Nephron progenitor cell (in vitro differentiated cells): ENCODE measurements around the gene AGR3.

Experiments
- DNase-seq: peaks from one replicate; pipeline ENCODE4 v3.0.0; 2021
- H3K27ac Mint-ChIP-seq: 2 replicates; pipeline ENCODE4 v1.8.0; 2021; ENCODE audit warnings: mild to moderate bottlenecking, moderate library complexity, mixed read lengths
- H3K27me3 Mint-ChIP-seq: 2 replicates; pipeline ENCODE4 v1.8.0; 2021; ENCODE audit warnings: mild to moderate bottlenecking, low read depth, mixed read lengths; ENCODE audit not compliant: poor library complexity
- H3K36me3 Mint-ChIP-seq: 2 replicates; pipeline ENCODE4 v1.8.0; 2021; ENCODE audit warnings: low read depth, mixed read lengths
- H3K4me1 Mint-ChIP-seq: 2 replicates; pipeline ENCODE4 v1.8.0; 2021; ENCODE audit warnings: mixed read lengths
- H3K4me3 Mint-ChIP-seq: 2 replicates; pipeline ENCODE4 v1.8.0; 2021; ENCODE audit warnings: mild to moderate bottlenecking, moderate library complexity, mixed read lengths
- H3K9me3 Mint-ChIP-seq: 2 replicates; pipeline ENCODE4 v1.8.0; 2021; ENCODE audit warnings: mild to moderate bottlenecking, moderate library complexity, mixed read lengths
- CTCF ChIP-seq: fragments of 200-600 bp; sonication (generic); IDR thresholded peaks from 2 replicates; pipeline ENCODE4 v1.5.0; 2021; ENCODE audit warnings: antibody characterized with exemption

The AGR3 gene

DNA sequence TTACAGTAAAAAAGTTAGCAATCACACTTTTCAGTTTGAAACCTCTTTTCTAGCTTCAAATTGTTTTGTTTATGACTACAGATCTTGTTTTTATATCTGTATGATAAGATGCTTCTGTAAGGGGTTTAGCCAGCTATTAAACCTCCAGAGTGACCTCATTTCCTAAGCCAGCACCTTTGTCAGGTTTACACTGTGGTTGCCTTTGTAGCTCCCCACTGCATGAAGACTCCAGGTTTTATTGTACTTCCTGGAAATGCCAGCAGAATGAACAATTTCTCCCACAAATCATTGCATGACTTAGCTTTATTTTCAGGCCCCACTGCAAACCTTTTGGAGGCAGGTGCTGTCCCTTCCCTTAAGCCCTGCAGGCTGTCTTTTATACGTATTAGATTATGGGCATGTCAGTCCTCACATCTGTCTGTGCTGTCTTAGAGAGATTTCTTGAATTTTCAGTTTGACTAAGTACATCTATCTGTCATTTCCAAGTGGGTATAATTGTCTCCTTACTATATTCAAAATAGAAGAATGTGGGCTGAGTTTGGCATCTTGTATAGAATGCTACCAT lies 8.2 kb upstream of the AGR3 start:
- Mint-ChIP-seq H3K9me3 (no peaks in the 10 kb centered on the region), H3K4me3 (no peak overlapping the region), H3K27ac (no peak overlapping the region), H3K36me3 (no peaks in the 10 kb centered on the region), H3K27me3 (peaks cover 6% of the 10 kb centered on the region), H3K4me1 (no peaks in the 10 kb centered on the region)
- no peak for DNase-seq
- no peak for TF ChIP-seq CTCF

GRCh38 chr7:16889305-16889704 lies 7.5 kb upstream of the AGR3 start:
- DNase-seq, result no peak
- H3K9me3 Mint-ChIP-seq, result no peaks in the 10 kb centered on the region
- H3K4me3 Mint-ChIP-seq, result no peak overlapping the region
- H3K27me3 Mint-ChIP-seq, result peaks cover 6% of the 10 kb centered on the region
- no peak for TF ChIP-seq CTCF
- H3K27ac Mint-ChIP-seq, result no peak overlapping the region
- no peaks in the 10 kb centered on the region for H3K36me3 Mint-ChIP-seq
- H3K4me1 Mint-ChIP-seq, result no peaks in the 10 kb centered on the region

DNA sequence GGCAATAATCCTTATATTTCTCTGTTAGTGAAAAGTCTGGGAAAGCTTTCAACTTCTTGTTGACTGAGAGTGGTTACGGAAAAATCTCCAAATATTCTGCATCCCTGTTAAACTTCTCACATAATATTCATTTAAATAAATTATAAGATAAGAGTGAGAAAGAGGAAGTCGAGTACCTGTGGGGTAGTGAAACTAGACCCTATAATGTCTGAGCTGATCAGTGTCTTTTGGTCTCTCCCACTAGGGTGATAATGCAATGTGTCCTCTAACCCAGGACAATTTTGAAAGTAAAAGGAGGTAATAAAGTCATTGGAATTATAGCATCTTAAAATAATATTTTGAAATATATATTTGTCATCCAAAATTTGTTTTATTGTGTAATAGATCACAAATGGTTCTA lies 2.1 kb upstream of the AGR3 start:
- Mint-ChIP-seq H3K4me3 (no peak overlapping the region), H3K36me3 (no peaks in the 10 kb centered on the region), H3K4me1 (no peaks in the 10 kb centered on the region), H3K9me3 (no peaks in the 10 kb centered on the region), H3K27me3 (peaks cover 11% of the 10 kb centered on the region), H3K27ac (no peak overlapping the region)
- no peak for TF ChIP-seq CTCF
- DNase-seq, result no peak

- H3K27ac Mint-ChIP-seq, result no peak overlapping the region
- H3K36me3 Mint-ChIP-seq, result no peaks in the 10 kb centered on the region
- no peaks in the 10 kb centered on the region for H3K4me1 Mint-ChIP-seq
- no peaks in the 10 kb centered on the region for H3K9me3 Mint-ChIP-seq
- peaks cover 7% of the 10 kb centered on the region for H3K27me3 Mint-ChIP-seq
- H3K4me3 Mint-ChIP-seq, result no peak overlapping the region
- no peak for TF ChIP-seq CTCF
- no peak for DNase-seq
Observed at GRCh38 chr7:16880554-16880953, 1.2 kb downstream of the AGR3 start.

GRCh38 chr7:16879181-16879580 lies 2.6 kb downstream of the AGR3 start:
- H3K36me3 Mint-ChIP-seq, result no peaks in the 10 kb centered on the region
- H3K27me3 Mint-ChIP-seq, result peaks cover 8% of the 10 kb centered on the region
- H3K4me3 Mint-ChIP-seq, result no peak overlapping the region
- no peaks in the 10 kb centered on the region for H3K4me1 Mint-ChIP-seq
- H3K27ac Mint-ChIP-seq, result no peak overlapping the region
- H3K9me3 Mint-ChIP-seq, result no peaks in the 10 kb centered on the region
- no peak for TF ChIP-seq CTCF
- DNase-seq, result no peak

DNA sequence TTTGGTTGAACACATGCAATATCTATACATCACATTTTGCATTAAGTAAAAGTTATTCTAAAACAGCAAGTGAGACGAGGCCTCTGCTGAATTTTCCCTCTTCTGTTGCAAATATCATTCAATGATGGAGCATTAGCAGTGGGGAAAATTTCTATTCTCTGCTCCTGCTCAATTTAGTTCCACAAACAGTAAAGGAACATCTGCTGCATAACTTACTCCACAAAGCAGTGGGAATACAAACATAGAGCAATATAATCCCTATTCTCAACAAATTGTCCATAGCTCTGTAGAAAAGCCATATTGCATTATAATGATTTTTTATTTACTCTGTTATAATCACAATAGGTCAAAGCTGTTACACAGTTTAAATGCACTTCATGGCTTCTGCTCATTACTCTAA lies 5.9 kb downstream of the AGR3 start:
- Mint-ChIP-seq H3K36me3 (no peaks in the 10 kb centered on the region), H3K27ac (no peak overlapping the region), H3K4me3 (no peak overlapping the region), H3K9me3 (peaks cover 13% of the 10 kb centered on the region), H3K27me3 (peaks cover 3% of the 10 kb centered on the region), H3K4me1 (no peaks in the 10 kb centered on the region)
- DNase-seq, result no peak
- no peak for TF ChIP-seq CTCF
